ENCODE measurements around the gene ESYT2. TPM values are rescaled to one million over a fixed set of nuclear protein-coding genes. Genes with fewer than 3 reads are reported as not detected.

The ESYT2 gene
- polyA plus RNA-seq, 2 donors = 25.4 to 28.9 TPM

DNA sequence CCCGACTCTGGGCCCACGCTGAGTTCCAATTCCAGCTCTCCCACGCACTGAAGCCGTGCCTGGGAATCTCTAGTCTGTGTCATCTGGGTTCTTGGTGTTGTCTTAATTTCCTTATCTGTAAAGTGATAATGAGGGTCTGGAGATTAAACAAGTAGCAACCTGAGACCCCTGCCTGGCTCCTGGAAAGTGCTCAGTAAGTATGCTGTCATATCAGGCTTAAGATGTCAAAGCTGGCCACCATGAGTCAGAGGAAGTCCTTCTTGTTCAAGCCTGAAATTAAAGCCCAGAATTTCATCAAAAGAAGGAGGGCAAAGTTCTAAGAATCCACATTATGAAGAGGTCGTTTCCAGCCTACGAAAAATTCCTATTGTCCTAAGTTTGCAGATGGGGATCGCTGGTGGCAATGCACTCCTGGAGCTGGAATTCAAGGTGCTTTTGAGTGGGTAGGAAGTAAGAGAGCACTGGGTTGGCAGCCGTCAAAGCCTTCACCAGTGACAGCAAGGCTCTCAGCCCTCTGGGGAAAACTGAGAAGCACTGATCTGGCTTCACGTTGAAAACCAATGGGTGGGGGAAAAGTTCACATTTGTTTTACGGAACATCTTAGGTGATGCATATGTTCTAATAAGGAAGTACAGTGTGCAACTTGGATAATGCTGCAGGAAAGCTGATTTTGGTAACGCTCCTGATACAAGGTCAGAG, 74.4 kb downstream of the ESYT2 start:
- Histone ChIP-seq H3K4me3 (ENCODE audit: low read depth in 1 of 2, low read length in 2 of 2) (no peak overlapping the region), H3K9me3 (ENCODE audit: control insufficient read depth in 2 of 2, insufficient read depth in 1 of 2, low read depth in 1 of 2, low read length in 1 of 2) (no peaks in the 10 kb centered on the region), H3K36me3 (ENCODE audit: control insufficient read depth in 2 of 2, insufficient read depth in 2 of 2, low read length in 1 of 2) (peaks cover 8 to 20% of the 10 kb centered on the region in 2 donors), H3K27me3 (ENCODE audit: control insufficient read depth in 1 of 2, insufficient read depth in 2 of 2, low read length in 2 of 2) (no peaks in the 10 kb centered on the region), H3K4me1 (ENCODE audit: control insufficient read depth in 2 of 2, insufficient read depth in 2 of 2, low read length in 1 of 2) (no peaks in the 10 kb centered on the region), H3K27ac (ENCODE audit: low read depth in 2 of 2, low read length in 1 of 2) (no peak overlapping the region)
- 83 to 84% methylated on average over 11 of the region's 11 CpGs for WGBS, 2 donors

DNA sequence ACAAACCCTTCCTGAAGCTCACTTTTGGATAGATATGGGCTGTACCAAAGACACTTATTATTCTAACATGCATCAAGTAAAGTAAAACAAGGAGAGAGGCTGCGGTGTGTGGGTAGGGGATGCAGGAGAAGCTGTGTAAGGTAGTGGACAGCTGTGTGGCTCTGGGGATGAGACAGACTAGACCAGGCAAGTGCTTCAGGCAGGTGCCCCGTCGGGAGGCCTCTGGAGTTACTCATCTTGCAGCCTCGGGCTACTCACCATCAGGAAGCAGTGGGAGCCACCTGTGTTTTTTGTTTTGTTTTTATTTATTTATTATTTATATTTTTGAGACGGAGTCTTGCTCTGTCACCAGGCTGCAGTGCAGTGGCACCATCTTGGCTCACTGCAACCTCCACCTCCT, 75.4 kb downstream of the ESYT2 start:
- 83 to 97% methylated on average over 5 of the region's 5 CpGs for WGBS, 2 donors
- Histone ChIP-seq H3K27ac (ENCODE audit: low read depth in 2 of 2, low read length in 1 of 2) (no peak overlapping the region), H3K4me3 (ENCODE audit: low read depth in 1 of 2, low read length in 2 of 2) (no peak overlapping the region), H3K27me3 (ENCODE audit: control insufficient read depth in 1 of 2, insufficient read depth in 2 of 2, low read length in 2 of 2) (no peaks in the 10 kb centered on the region), H3K36me3 (ENCODE audit: control insufficient read depth in 2 of 2, insufficient read depth in 2 of 2, low read length in 1 of 2) (peaks cover 8 to 18% of the 10 kb centered on the region in 2 donors), H3K9me3 (ENCODE audit: control insufficient read depth in 2 of 2, insufficient read depth in 1 of 2, low read depth in 1 of 2, low read length in 1 of 2) (no peaks in the 10 kb centered on the region), H3K4me1 (ENCODE audit: control insufficient read depth in 2 of 2, insufficient read depth in 2 of 2, low read length in 1 of 2) (no peaks in the 10 kb centered on the region)

DNA sequence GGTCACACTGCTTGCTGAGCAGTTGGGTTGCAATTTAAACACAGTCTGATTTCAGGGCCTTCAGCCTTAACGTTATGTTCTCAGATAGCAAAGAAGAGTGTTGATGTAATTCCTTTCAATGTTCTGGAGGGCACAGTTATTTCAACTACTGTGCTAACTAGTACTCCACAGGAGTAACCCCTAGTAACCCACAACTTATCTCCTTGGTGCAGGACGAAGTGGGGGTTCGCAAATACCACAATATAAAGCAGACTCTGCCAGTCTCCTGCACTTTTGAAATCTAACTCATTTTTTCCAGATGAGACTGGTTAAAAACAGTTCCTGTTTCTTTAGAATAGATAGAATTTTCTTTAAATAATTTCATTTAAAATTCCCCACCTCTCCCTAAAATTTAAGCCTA, 77.6 kb downstream of the ESYT2 start:
- no peaks in the 10 kb centered on the region for H3K4me1 ChIP-seq (ENCODE audit: control insufficient read depth in 2 of 2, insufficient read depth in 2 of 2, low read length in 1 of 2)
- 84 to 89% methylated on average over 3 of the region's 3 CpGs for WGBS, 2 donors

GRCh38 chr7:158751199-158751598, 78.1 kb downstream of the ESYT2 start:
- Histone ChIP-seq H3K4me1 (ENCODE audit: control insufficient read depth in 2 of 2, insufficient read depth in 2 of 2, low read length in 1 of 2) (no peaks in the 10 kb centered on the region), H3K36me3 (ENCODE audit: control insufficient read depth in 2 of 2, insufficient read depth in 2 of 2, low read length in 1 of 2) (peaks cover 5 to 12% of the 10 kb centered on the region in 2 donors), H3K27ac (ENCODE audit: low read depth in 2 of 2, low read length in 1 of 2) (no peak overlapping the region), H3K27me3 (ENCODE audit: control insufficient read depth in 1 of 2, insufficient read depth in 2 of 2, low read length in 2 of 2) (no peaks in the 10 kb centered on the region), H3K9me3 (ENCODE audit: control insufficient read depth in 2 of 2, insufficient read depth in 1 of 2, low read depth in 1 of 2, low read length in 1 of 2) (no peaks in the 10 kb centered on the region), H3K4me3 (ENCODE audit: low read depth in 1 of 2, low read length in 2 of 2) (no peak overlapping the region)
- WGBS, 2 donors = 88 to 90% methylated on average over 2 of the region's 2 CpGs

More for the DNA sequence above, 77.6 kb downstream of the ESYT2 start:
- H3K27me3 ChIP-seq (ENCODE audit: control insufficient read depth in 1 of 2, insufficient read depth in 2 of 2, low read length in 2 of 2) = no peaks in the 10 kb centered on the region
- H3K36me3 ChIP-seq (ENCODE audit: control insufficient read depth in 2 of 2, insufficient read depth in 2 of 2, low read length in 1 of 2) = peaks cover 5 to 11% of the 10 kb centered on the region in 2 donors
- no peak overlapping the region for H3K4me3 ChIP-seq (ENCODE audit: low read depth in 1 of 2, low read length in 2 of 2)
- H3K27ac ChIP-seq (ENCODE audit: low read depth in 2 of 2, low read length in 1 of 2) = no peak overlapping the region
- no peaks in the 10 kb centered on the region for H3K9me3 ChIP-seq (ENCODE audit: control insufficient read depth in 2 of 2, insufficient read depth in 1 of 2, low read depth in 1 of 2, low read length in 1 of 2)

- no peaks in the 10 kb centered on the region for H3K9me3 ChIP-seq (ENCODE audit: control insufficient read depth in 2 of 2, insufficient read depth in 1 of 2, low read depth in 1 of 2, low read length in 1 of 2)
- H3K27me3 ChIP-seq (ENCODE audit: control insufficient read depth in 1 of 2, insufficient read depth in 2 of 2, low read length in 2 of 2) = no peaks in the 10 kb centered on the region
- H3K4me1 ChIP-seq (ENCODE audit: control insufficient read depth in 2 of 2, insufficient read depth in 2 of 2, low read length in 1 of 2) = no peaks in the 10 kb centered on the region
- WGBS, 2 donors = 79 to 82% methylated on average over 3 of the region's 3 CpGs
- H3K36me3 ChIP-seq (ENCODE audit: control insufficient read depth in 2 of 2, insufficient read depth in 2 of 2, low read length in 1 of 2) = peaks cover 5 to 12% of the 10 kb centered on the region in 2 donors
- no peak overlapping the region for H3K27ac ChIP-seq (ENCODE audit: low read depth in 2 of 2, low read length in 1 of 2)
- H3K4me3 ChIP-seq (ENCODE audit: low read depth in 1 of 2, low read length in 2 of 2) = no peak overlapping the region
Measured at GRCh38 chr7:158750702-158751101, 78.6 kb downstream of the ESYT2 start.

DNA sequence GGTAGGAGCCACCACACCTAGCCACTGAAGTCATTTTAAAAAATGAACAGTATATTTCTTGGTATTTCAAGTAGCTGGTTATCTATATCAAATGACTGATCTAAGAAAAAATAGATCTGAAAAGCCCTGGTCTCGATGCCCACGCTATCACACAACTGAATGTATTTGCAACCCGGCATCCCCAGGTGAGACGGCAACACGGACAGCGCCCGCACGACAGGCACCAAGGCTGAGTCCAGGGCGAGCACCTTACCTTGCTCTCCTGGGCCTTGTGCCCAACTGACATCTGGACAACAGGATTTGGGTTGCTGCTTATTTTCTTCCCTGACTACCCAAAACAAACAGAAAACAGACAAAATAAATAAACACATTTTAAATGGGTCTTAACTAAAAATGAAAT, 79.9 kb downstream of the ESYT2 start:
- WGBS, 2 donors = 96 to 98% methylated on average over 9 of the region's 9 CpGs
- Histone ChIP-seq H3K4me1 (ENCODE audit: control insufficient read depth in 2 of 2, insufficient read depth in 2 of 2, low read length in 1 of 2) (no peaks in the 10 kb centered on the region), H3K27me3 (ENCODE audit: control insufficient read depth in 1 of 2, insufficient read depth in 2 of 2, low read length in 2 of 2) (no peaks in the 10 kb centered on the region), H3K36me3 (ENCODE audit: control insufficient read depth in 2 of 2, insufficient read depth in 2 of 2, low read length in 1 of 2) (peaks cover 2 to 12% of the 10 kb centered on the region in 2 donors), H3K27ac (ENCODE audit: low read depth in 2 of 2, low read length in 1 of 2) (no peak overlapping the region), H3K9me3 (ENCODE audit: control insufficient read depth in 2 of 2, insufficient read depth in 1 of 2, low read depth in 1 of 2, low read length in 1 of 2) (no peaks in the 10 kb centered on the region), H3K4me3 (ENCODE audit: low read depth in 1 of 2, low read length in 2 of 2) (no peak overlapping the region)

GRCh38 chr7:158748335-158748734, 81.0 kb downstream of the ESYT2 start:
- no peaks in the 10 kb centered on the region for H3K27me3 ChIP-seq (ENCODE audit: control insufficient read depth in 1 of 2, insufficient read depth in 2 of 2, low read length in 2 of 2)
- H3K4me3 ChIP-seq (ENCODE audit: low read depth in 1 of 2, low read length in 2 of 2) = no peak overlapping the region
- H3K4me1 ChIP-seq (ENCODE audit: control insufficient read depth in 2 of 2, insufficient read depth in 2 of 2, low read length in 1 of 2) = no peaks in the 10 kb centered on the region
- 82 to 90% methylated on average over 10 of the region's 10 CpGs for WGBS, 2 donors
- no peak overlapping the region for H3K27ac ChIP-seq (ENCODE audit: low read depth in 2 of 2, low read length in 1 of 2)
- H3K36me3 ChIP-seq (ENCODE audit: control insufficient read depth in 2 of 2, insufficient read depth in 2 of 2, low read length in 1 of 2) = peaks cover 4 to 17% of the 10 kb centered on the region in 2 donors
- no peaks in the 10 kb centered on the region for H3K9me3 ChIP-seq (ENCODE audit: control insufficient read depth in 2 of 2, insufficient read depth in 1 of 2, low read depth in 1 of 2, low read length in 1 of 2)

GRCh38 chr7:158747408-158747807, 81.9 kb downstream of the ESYT2 start:
- peaks cover 6 to 23% of the 10 kb centered on the region in 2 donors for H3K36me3 ChIP-seq (ENCODE audit: control insufficient read depth in 2 of 2, insufficient read depth in 2 of 2, low read length in 1 of 2)
- H3K4me3 ChIP-seq (ENCODE audit: low read depth in 1 of 2, low read length in 2 of 2) = no peak overlapping the region
- H3K27ac ChIP-seq (ENCODE audit: low read depth in 2 of 2, low read length in 1 of 2) = no peak overlapping the region
- no peaks in the 10 kb centered on the region for H3K4me1 ChIP-seq (ENCODE audit: control insufficient read depth in 2 of 2, insufficient read depth in 2 of 2, low read length in 1 of 2)
- WGBS, 2 donors = 95 to 98% methylated on average over 10 of the region's 10 CpGs
- H3K9me3 ChIP-seq (ENCODE audit: control insufficient read depth in 2 of 2, insufficient read depth in 1 of 2, low read depth in 1 of 2, low read length in 1 of 2) = no peaks in the 10 kb centered on the region
- H3K27me3 ChIP-seq (ENCODE audit: control insufficient read depth in 1 of 2, insufficient read depth in 2 of 2, low read length in 2 of 2) = no peaks in the 10 kb centered on the region

DNA sequence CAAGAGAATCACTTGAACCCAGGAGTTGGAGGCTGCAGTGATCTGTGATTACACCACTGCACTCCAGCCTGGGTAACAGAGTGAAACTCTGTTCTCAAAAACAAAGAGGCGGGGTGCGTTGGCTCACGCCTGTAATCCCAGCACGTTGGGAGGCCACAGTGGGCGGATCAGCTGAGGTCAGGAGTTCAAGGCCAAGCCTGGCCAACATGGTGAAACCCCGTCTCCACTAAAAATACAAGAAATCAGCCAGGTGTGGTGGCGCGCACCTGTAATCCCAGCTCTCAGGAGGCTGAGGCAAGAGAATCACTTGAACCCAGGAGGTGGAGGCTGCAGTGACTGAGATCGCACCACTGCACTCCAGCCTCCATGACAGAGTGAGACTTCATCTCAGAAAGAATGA, 82.4 kb downstream of the ESYT2 start:
- 83 to 88% methylated on average over 9 of the region's 9 CpGs for WGBS, 2 donors
- H3K27me3 ChIP-seq (ENCODE audit: control insufficient read depth in 1 of 2, insufficient read depth in 2 of 2, low read length in 2 of 2) = no peaks in the 10 kb centered on the region
- H3K36me3 ChIP-seq (ENCODE audit: control insufficient read depth in 2 of 2, insufficient read depth in 2 of 2, low read length in 1 of 2) = peaks cover 6 to 28% of the 10 kb centered on the region in 2 donors
- no peak overlapping the region for H3K4me3 ChIP-seq (ENCODE audit: low read depth in 1 of 2, low read length in 2 of 2)
- H3K4me1 ChIP-seq (ENCODE audit: control insufficient read depth in 2 of 2, insufficient read depth in 2 of 2, low read length in 1 of 2) = no peaks in the 10 kb centered on the region
- no peaks in the 10 kb centered on the region for H3K9me3 ChIP-seq (ENCODE audit: control insufficient read depth in 2 of 2, insufficient read depth in 1 of 2, low read depth in 1 of 2, low read length in 1 of 2)
- H3K27ac ChIP-seq (ENCODE audit: low read depth in 2 of 2, low read length in 1 of 2) = no peak overlapping the region

DNA sequence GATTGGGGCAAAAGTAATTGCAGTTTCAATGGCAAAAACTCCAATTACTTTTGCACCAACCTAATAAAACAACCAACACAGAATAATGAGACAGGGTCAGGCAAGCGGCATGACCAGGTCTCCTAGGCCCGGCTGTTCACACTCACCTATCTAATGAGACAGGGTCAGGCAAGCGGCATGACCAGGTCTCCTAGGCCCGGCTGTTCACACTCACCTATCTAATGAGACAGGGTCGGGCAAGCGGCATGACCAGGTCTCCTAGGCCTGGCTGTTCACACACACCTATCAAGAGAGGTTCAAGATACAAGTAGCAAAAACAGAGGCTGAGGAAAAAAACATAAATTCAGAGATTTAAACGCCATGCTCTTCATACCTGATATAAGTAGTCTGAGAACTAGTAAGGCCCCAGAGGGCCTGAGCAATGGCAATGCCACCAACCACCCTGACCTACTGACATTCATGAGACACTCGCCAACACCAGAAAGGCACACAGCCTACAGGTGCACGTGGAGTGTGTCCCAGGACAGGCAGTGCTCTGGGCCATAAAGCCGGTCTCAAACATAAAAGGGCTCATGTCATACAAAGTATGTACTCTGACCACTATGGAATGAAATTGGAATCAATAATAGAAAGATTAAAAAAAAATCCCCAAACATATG, 84.1 kb downstream of the ESYT2 start:
- WGBS, 2 donors = 81 to 90% methylated on average over 10 of the region's 10 CpGs
- peaks cover 0 to 3% of the 10 kb centered on the region in 2 donors for H3K4me1 ChIP-seq (ENCODE audit: control insufficient read depth in 2 of 2, insufficient read depth in 2 of 2, low read length in 1 of 2)
- H3K4me3 ChIP-seq (ENCODE audit: low read depth in 1 of 2, low read length in 2 of 2) = no peak overlapping the region
- no peaks in the 10 kb centered on the region for H3K27me3 ChIP-seq (ENCODE audit: control insufficient read depth in 1 of 2, insufficient read depth in 2 of 2, low read length in 2 of 2)
- no peak overlapping the region for H3K27ac ChIP-seq (ENCODE audit: low read depth in 2 of 2, low read length in 1 of 2)
- no peaks in the 10 kb centered on the region for H3K9me3 ChIP-seq (ENCODE audit: control insufficient read depth in 2 of 2, insufficient read depth in 1 of 2, low read depth in 1 of 2, low read length in 1 of 2)
- H3K36me3 ChIP-seq (ENCODE audit: control insufficient read depth in 2 of 2, insufficient read depth in 2 of 2, low read length in 1 of 2) = peaks cover 10 to 38% of the 10 kb centered on the region in 2 donors
